ENCODE data around the gene IGSF9. TPM values are rescaled to one million over a fixed set of nuclear protein-coding genes. Genes with fewer than 3 reads are reported as not detected.

The IGSF9 gene
- total and polyA plus RNA-seq, 2 of the 4 experiments (the other 2 are of a cell fraction): 0.05 TPM; not detected in 1

DNA sequence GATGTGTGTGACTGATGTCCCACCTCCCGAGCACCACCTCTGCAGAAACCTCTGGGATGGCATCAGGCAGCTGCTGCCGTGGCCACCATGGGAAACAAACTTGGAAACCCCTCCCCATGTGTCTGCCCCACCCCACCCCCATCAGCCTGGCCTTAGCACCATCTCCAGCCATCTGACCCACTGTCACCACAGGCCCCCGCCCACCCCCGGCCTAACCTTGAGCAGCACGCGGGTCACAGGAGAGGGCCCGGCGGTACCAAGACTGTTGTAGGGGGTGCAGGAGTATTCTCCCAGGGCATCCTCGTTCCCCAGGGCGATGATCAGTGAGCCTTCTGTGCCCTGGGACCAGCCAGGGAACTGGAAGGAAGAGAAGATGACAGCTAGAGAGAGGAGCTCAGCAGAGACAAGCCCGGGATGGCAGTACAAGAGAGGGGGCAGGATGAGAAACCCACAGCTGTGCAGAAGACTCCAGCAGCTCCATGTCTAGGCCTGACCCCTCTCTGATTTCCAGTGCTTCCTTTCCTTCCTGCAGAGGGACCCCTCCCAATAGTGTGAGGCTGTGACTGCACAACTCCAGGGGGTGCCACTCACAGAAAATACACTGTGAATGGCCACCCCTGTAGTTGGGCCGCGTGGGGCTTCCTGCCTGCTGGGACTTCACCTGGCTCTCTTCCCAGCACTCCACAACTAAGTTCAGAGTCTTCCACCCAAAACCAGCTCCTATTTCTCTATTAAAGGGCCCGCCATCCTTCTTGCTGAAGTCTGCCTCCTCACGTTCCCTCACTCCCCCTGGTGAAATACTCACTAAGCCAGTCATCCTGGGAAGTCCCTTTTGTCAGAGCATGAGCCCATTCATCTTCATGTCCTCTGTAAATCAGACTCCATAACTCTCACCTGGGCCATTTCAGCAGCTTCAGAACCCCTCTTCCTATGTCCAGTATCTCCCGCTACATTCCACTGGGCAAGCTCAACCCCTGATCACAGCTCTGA, 12.8 kb downstream of the IGSF9 start:
- no peak overlapping the region for H3K4me3 ChIP-seq (ENCODE audit: insufficient read depth, low read depth, low read length)
- in situ Hi-C loops (cut with MboI; ENCODE audit: low sequenced_read_pairs) (loop anchor here (10.0 kb wide), 1 partner anchor 442 kb away; no protein-coding TSS in a partner anchor), intact Hi-C loops (cut with micrococcal nuclease) (no loop called here), dilution Hi-C loops (cut with HindIII; ENCODE audit: low sequenced_read_pairs, unreplicated experiment) (no loop called here)
- no TSS peak for BruUV-seq (replicated peaks)
- H2AFZ ChIP-seq (replicated peaks; ENCODE audit: low read length, poor library complexity): no peak overlapping the region
- H3K9ac ChIP-seq (ENCODE audit: low read depth, low read length): no peak overlapping the region
- H3K4me1 ChIP-seq (ENCODE audit: control insufficient read depth, insufficient read depth, low read length): no peaks in the 10 kb centered on the region
- ChIA-PET CTCF (interaction anchor here (2.7 kb wide), 1 partner anchor 74 kb away, joined by 15 read pairs; no protein-coding TSS in a partner anchor), POLR2A (ENCODE audit: unreplicated experiment) (no interaction called here)
- H3K4me2 ChIP-seq (ENCODE audit: low read depth, low read length): no peak overlapping the region
- H3K79me1 ChIP-seq (ENCODE audit: low read depth in 1 of 2, low read length in 2 of 2): no peaks in the 10 kb centered on the region
- no peaks in the 10 kb centered on the region for H3K9me3 ChIP-seq (ENCODE audit: control insufficient read depth, insufficient read depth, low read length)
- no peak overlapping the region for H2BK120ac ChIP-seq (ENCODE audit: low read depth, low read length)
- no peak overlapping the region for H3K14ac ChIP-seq (replicated peaks; ENCODE audit: low read depth, low read length)
- no peak overlapping the region for H4K91ac ChIP-seq (ENCODE audit: insufficient read depth, low read depth, low read length)
- 41% methylated on average over 4 of the region's 16 CpGs; no CpG with 5 or more reads in 1 of the 2 experiments for WGBS, 2 experiments (ENCODE audit: extremely low coverage in 2 of 2, insufficient read length in 1 of 2)
- peak; percentile 26 for DNase-seq
- no peak overlapping the region for H4K8ac ChIP-seq (ENCODE audit: low read depth in 2 of 2, low read length in 2 of 2)
- H2AK9ac ChIP-seq (replicated peaks; ENCODE audit: low read depth, low read length, poor library complexity): peak overlapping the region; percentile 37
- no peak for TF ChIP-seq MAFK (IDR thresholded peaks at IDR 0.05; ENCODE audit: low read depth, low read length)
- no peak for TF ChIP-seq NFE2L2 (IDR thresholded peaks at IDR 0.05; ENCODE audit: low read depth, low read length)
- no peak for TF ChIP-seq MAZ (IDR thresholded peaks at IDR 0.05; ENCODE audit: borderline replicate concordance, low read depth, low read length)
- TF ChIP-seq, protein P1, sequence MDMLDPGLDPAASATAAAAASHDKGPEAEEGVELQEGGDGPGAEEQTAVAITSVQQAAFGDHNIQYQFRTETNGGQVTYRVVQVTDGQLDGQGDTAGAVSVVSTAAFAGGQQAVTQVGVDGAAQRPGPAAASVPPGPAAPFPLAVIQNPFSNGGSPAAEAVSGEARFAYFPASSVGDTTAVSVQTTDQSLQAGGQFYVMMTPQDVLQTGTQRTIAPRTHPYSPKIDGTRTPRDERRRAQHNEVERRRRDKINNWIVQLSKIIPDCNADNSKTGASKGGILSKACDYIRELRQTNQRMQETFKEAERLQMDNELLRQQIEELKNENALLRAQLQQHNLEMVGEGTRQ (IDR thresholded peaks at IDR 0.05; ENCODE audit: low read depth, low read length): no peak
- no peak for TF ChIP-seq SMC3 (IDR thresholded peaks at IDR 0.05; ENCODE audit: low read depth, low read length)
- TF ChIP-seq, protein P2, sequence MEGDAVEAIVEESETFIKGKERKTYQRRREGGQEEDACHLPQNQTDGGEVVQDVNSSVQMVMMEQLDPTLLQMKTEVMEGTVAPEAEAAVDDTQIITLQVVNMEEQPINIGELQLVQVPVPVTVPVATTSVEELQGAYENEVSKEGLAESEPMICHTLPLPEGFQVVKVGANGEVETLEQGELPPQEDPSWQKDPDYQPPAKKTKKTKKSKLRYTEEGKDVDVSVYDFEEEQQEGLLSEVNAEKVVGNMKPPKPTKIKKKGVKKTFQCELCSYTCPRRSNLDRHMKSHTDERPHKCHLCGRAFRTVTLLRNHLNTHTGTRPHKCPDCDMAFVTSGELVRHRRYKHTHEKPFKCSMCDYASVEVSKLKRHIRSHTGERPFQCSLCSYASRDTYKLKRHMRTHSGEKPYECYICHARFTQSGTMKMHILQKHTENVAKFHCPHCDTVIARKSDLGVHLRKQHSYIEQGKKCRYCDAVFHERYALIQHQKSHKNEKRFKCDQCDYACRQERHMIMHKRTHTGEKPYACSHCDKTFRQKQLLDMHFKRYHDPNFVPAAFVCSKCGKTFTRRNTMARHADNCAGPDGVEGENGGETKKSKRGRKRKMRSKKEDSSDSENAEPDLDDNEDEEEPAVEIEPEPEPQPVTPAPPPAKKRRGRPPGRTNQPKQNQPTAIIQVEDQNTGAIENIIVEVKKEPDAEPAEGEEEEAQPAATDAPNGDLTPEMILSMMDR (conservative IDR thresholded peaks at IDR 0.05; ENCODE audit: low read depth, low read length): no peak
- TF ChIP-seq POLR2A (IDR thresholded peaks at IDR 0.05; ENCODE audit: low read depth, low read length): no peak
- TF ChIP-seq BHLHE40 (IDR thresholded peaks at IDR 0.05; ENCODE audit: low read depth, low read length): no peak
- TF ChIP-seq RAD21 (IDR thresholded peaks at IDR 0.05; ENCODE audit: low read length): no peak
- no peak for TF ChIP-seq RFX5 (IDR thresholded peaks at IDR 0.05; ENCODE audit: low read depth, low read length)
- no peak for TF ChIP-seq MXI1 (IDR thresholded peaks at IDR 0.05; ENCODE audit: borderline replicate concordance, low read depth, low read length)
- TF ChIP-seq, protein P3, sequence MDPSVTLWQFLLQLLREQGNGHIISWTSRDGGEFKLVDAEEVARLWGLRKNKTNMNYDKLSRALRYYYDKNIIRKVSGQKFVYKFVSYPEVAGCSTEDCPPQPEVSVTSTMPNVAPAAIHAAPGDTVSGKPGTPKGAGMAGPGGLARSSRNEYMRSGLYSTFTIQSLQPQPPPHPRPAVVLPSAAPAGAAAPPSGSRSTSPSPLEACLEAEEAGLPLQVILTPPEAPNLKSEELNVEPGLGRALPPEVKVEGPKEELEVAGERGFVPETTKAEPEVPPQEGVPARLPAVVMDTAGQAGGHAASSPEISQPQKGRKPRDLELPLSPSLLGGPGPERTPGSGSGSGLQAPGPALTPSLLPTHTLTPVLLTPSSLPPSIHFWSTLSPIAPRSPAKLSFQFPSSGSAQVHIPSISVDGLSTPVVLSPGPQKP (IDR thresholded peaks at IDR 0.05; ENCODE audit: borderline replicate concordance, low read depth, low read length): no peak
- no peak for TF ChIP-seq CHD1 (IDR thresholded peaks at IDR 0.05; ENCODE audit: low read depth, low read length)
- TF ChIP-seq RCOR1 (IDR thresholded peaks at IDR 0.05; ENCODE audit: insufficient replicate concordance, low read length): no peak
- H2BK20ac ChIP-seq (ENCODE audit: low read depth, low read length): no peak overlapping the region
- H3K27me3 ChIP-seq (ENCODE audit: control insufficient read depth, insufficient read depth, low read length): peaks cover 9% of the 10 kb centered on the region; the same call in 1 of the 2 replicates
- no peak overlapping the region for H3K18ac ChIP-seq (ENCODE audit: low read depth, low read length)
- H3K9me1 ChIP-seq (ENCODE audit: insufficient read depth, low read length): no peaks in the 10 kb centered on the region
- no peaks in the 10 kb centered on the region for H4K20me1 ChIP-seq (ENCODE audit: insufficient read depth, low read length)
- H2AK5ac ChIP-seq (ENCODE audit: low read depth, low read length): no peak overlapping the region
- no peak overlapping the region for H3K27ac ChIP-seq (ENCODE audit: insufficient read depth, low read length)
- H2BK15ac ChIP-seq (ENCODE audit: low read depth, low read length): no peak overlapping the region
- no peak overlapping the region for H3K56ac ChIP-seq (ENCODE audit: extremely low read depth, insufficient read depth, low read length)
- H4K5ac ChIP-seq (ENCODE audit: low read depth, low read length): no peak overlapping the region
- no peak for ATAC-seq (ENCODE audit: low read depth)
- H3K4ac ChIP-seq (ENCODE audit: low read depth, low read length): no peak overlapping the region
- no peak overlapping the region for H2BK5ac ChIP-seq (ENCODE audit: low read depth, low read length, poor library complexity, severe bottlenecking)
- no peak overlapping the region for H3K23ac ChIP-seq (ENCODE audit: low read depth, low read length)
- no peaks in the 10 kb centered on the region for H3K36me3 ChIP-seq (ENCODE audit: control insufficient read depth, insufficient read depth, low read length)

Measured in IMR-90 (cell line).